Activated T-cell treated with anti-CD3 and anti-CD28 coated beads for 24 hours (primary cell): ENCODE results near the gene LAMC1.

ENCODE experiments used
- DNase-seq: peaks from one replicate; pipeline ENCODE4 v3.0.0-alpha.2; 2020; ENCODE audit warnings: low read depth

Gene LAMC1

DNA sequence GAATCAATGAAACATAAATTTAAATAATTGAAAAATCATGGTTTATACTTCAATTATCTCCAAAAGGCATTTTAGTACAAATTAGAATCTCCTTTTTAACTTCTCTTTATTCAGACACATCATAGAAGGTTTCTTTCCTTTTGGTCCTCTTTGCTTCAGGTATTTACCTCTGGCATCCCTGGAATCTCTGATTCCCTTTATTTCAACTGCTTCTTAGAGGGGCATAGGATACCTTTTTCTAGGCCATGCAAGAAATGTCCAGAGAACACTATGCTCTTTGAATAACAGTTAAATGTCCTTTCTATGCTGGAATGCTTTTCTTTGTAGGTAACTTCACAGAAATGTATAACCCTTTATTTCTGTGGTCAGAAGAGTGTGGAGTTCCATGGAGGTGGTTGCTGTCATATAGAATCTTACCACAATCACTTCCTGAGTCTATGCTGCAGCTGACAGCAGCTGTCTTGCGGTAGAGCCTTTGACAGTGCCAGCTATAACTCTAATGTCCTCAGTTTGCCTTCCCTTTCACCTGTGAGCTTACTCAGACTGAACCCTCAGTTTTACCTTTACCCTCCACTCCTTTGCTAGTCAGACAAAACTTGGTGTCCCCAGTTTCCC is 171.4 kb downstream of the LAMC1 start:
- no peak for DNase-seq

DNA sequence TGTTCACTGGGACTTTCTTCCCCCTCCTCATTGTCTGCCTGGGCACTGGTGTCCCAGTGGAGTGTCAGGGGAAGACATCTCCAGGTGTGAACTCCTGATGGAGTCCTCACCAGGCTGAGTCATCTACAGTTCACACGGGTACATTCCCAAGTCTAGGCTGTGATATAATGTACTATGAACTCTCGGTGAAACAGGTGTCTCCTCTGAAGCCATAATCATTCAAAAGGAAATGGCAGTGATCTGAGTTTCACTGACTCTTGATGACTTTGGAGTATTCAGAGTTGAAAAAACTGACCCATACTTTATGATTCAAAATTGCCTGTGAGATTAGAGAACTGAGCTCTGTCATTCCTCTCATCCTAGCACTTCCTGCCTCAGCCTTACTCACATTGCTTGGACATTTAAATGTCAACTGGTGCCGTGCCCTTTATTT is 171.9 kb downstream of the LAMC1 start:
- no peak for DNase-seq
